K562 (cell line): ENCODE data around the gene ATG12. TPM values are rescaled to one million over a fixed set of nuclear protein-coding genes. Genes with fewer than 3 reads are reported as not detected.

Experiments used
- ATAC-seq: fragments of 200-7000 bp; cut with Tn5 transposase; 3 replicates; pipeline ENCODE4 v1.9.1; 2020; ENCODE audit warnings: moderate library complexity
- BruUV-seq: library from RNA; stranded (reverse); fragments of 400-500 nt; replicated peaks from 2 replicates; lab custom pipeline; 2021; lab: Mats Ljungman, UMichigan
- CTCF ChIA-PET: fragments of 300-600 bp; formaldehyde crosslinking; extraction: SDS; loops from one replicate; lab custom pipeline; 2021; ENCODE audit warnings: low intra/inter-chr PET ratio; lab: Yijun Ruan, JAX
- POLR2A ChIA-PET: fragments of 300-600, 350-650 bp; sonication (Branson Sonifier 250); formaldehyde crosslinking; extraction: SDS; loops from one replicate; lab custom pipeline; 2021; ENCODE audit warnings: antibody characterized with exemption, inconsistent platforms; lab: Yijun Ruan, JAX
- DNase-seq, 4 experiments: peaks; one replicate each; pipeline versions ENCODE4 v3.0.0 to v3.0.0-alpha.2; 2011 to 2018; ENCODE audit warnings: low spot score in 3 of 4, mixed read lengths in 3 of 4; ENCODE audit errors: extremely low read depth in 1 of 4
- FAIRE-seq: peaks from 2 replicates; lab custom pipeline; 2011; peaks lifted over from hg19 to GRCh38; lab: Jason Lieb, UNC
- H2AFZ ChIP-seq: 2 replicates; pipeline ENCODE4 v1.6.0; 2011; ENCODE audit warnings: low read depth, low read length, control low read depth, inconsistent platforms
- H3K27ac ChIP-seq: fragments of 200-600 bp; 3 replicates; pipeline ENCODE4 v1.8.0; 2011; ENCODE audit warnings: low read depth, mild to moderate bottlenecking, control low read depth, inconsistent platforms, low read length, moderate library complexity, mixed read lengths; ENCODE audit errors: extremely low read depth
- H3K27me3 ChIP-seq, 2 experiments: fragments of 300-600 bp in 1 of 2; 2 replicates in 1 of 2; 3 replicates in 1 of 2; pipeline versions ENCODE4 v1.6.0 to v1.8.0; 2011; ENCODE audit warnings: inconsistent platforms in 2 of 2, low read length in 2 of 2, mild to moderate bottlenecking in 1 of 2, mixed read lengths in 1 of 2, moderate library complexity in 1 of 2; ENCODE audit not compliant: control insufficient read depth in 2 of 2, insufficient read depth in 2 of 2
- H3K36me3 ChIP-seq: fragments of 300-600 bp; 3 replicates; pipeline ENCODE4 v1.8.0; 2011; ENCODE audit warnings: mild to moderate bottlenecking, low read length, inconsistent platforms; ENCODE audit not compliant: control insufficient read depth, insufficient read depth
- H3K4me1 ChIP-seq, 2 experiments: fragments of 200-600 bp in 1 of 2; replicated peaks in 1 of 2; 2 replicates in 1 of 2; 3 replicates in 1 of 2; pipeline versions ENCODE4 v1.5.1 to v1.8.0; 2011; ENCODE audit warnings: inconsistent platforms in 2 of 2, low read length in 2 of 2, mild to moderate bottlenecking in 1 of 2, mixed read lengths in 1 of 2, moderate library complexity in 1 of 2; ENCODE audit not compliant: control insufficient read depth in 2 of 2, insufficient read depth in 2 of 2
- H3K4me2 ChIP-seq: 2 replicates; pipeline ENCODE4 v1.6.1; 2011; ENCODE audit warnings: low read length, control low read depth, inconsistent platforms, mixed read lengths; ENCODE audit not compliant: insufficient read depth
- H3K4me3 ChIP-seq: fragments of 200-600 bp; sonication (generic), shearing (Covaris generic); 2 replicates; pipeline ENCODE4 v1.5.1; 2016; ENCODE audit warnings: control low read depth, inconsistent platforms
- H3K79me2 ChIP-seq: fragments of 200-600 bp; 3 replicates; pipeline ENCODE4 v1.8.0; 2011; ENCODE audit warnings: low read length, inconsistent platforms; ENCODE audit not compliant: control insufficient read depth, insufficient read depth
- H3K9ac ChIP-seq, 2 experiments: 2 replicates each; pipeline versions ENCODE4 v1.6.0 to v1.6.1; 2011; ENCODE audit warnings: low read depth in 2 of 2, low read length in 2 of 2, control low read depth in 1 of 2, inconsistent platforms in 1 of 2, mild to moderate bottlenecking in 1 of 2, mixed read lengths in 1 of 2; ENCODE audit not compliant: insufficient read depth in 1 of 2
- H3K9me1 ChIP-seq: one replicate; pipeline ENCODE4 v1.6.0; 2011; ENCODE audit warnings: inconsistent platforms, mild to moderate bottlenecking, low read length, moderate library complexity; ENCODE audit not compliant: control insufficient read depth, insufficient read depth
- H3K9me3 ChIP-seq: replicated peaks from 2 replicates; pipeline ENCODE4 v1.5.1; 2011; ENCODE audit warnings: low read depth, low read length, inconsistent platforms; ENCODE audit not compliant: control insufficient read depth, insufficient read depth
- H4K20me1 ChIP-seq: replicated peaks from 2 replicates; pipeline ENCODE4 v1.6.1; 2011; ENCODE audit warnings: low read length, inconsistent platforms, mixed read lengths; ENCODE audit not compliant: control insufficient read depth, insufficient read depth
- CCAR2 ChIP-seq: fragments of 200-400 bp; formaldehyde crosslinking; IDR thresholded peaks from 2 replicates; pipeline ENCODE4 v1.6.1; 2017; ENCODE audit warnings: mild to moderate bottlenecking, low read depth, low read length
- E2F6 ChIP-seq, 2 experiments: IDR thresholded peaks; 2 replicates each; pipeline ENCODE4 v1.6.1; 2011; ENCODE audit warnings: borderline replicate concordance in 1 of 2, control low read depth in 1 of 2, low read depth in 1 of 2, low read length in 1 of 2, mild to moderate bottlenecking in 1 of 2, mixed read lengths in 1 of 2, moderate library complexity in 1 of 2; ENCODE audit not compliant: insufficient read depth in 1 of 2, insufficient read length in 1 of 2, poor library complexity in 1 of 2, severe bottlenecking in 1 of 2; ENCODE audit errors: extremely low read depth in 1 of 2
- KHSRP ChIP-seq: fragments of 450-650 bp; IDR thresholded peaks from 2 replicates; pipeline ENCODE4 v1.6.1; 2017
- MYC ChIP-seq, 2 experiments: fragments of 250-450 bp in 1 of 2; sonication (Bioruptor Pico) in 1 of 2; IDR thresholded peaks; 2 replicates each; pipeline versions ENCODE4 v1.5.1 to v1.6.1; 2012 to 2021; ENCODE audit warnings: low read depth in 2 of 2, borderline replicate concordance in 1 of 2, improper control_type of control experiment in 1 of 2, low read length in 1 of 2, mild to moderate bottlenecking in 1 of 2, moderate library complexity in 1 of 2
- NFIX ChIP-seq: fragments of 250-450 bp; sonication (Bioruptor Pico); IDR thresholded peaks from 2 replicates; pipeline ENCODE4 v1.4.0; 2020; ENCODE audit warnings: low read depth, mild to moderate bottlenecking, moderate library complexity
- NRF1 ChIP-seq, 2 experiments: fragments of 450-650 bp; IDR thresholded peaks in 1 of 2; conservative IDR thresholded peaks in 1 of 2; 2 replicates each; pipeline ENCODE4 v1.6.1; 2014; ENCODE audit warnings: mild to moderate bottlenecking in 2 of 2
- PTTG1 ChIP-seq: fragments of 450-650 bp; IDR thresholded peaks from 2 replicates; pipeline ENCODE4 v1.6.1; 2016; ENCODE audit warnings: low read depth, mild to moderate bottlenecking, missing genetic modification characterization, missing compliant biosample characterization
- RBM39 ChIP-seq: fragments of 200-400 bp; formaldehyde crosslinking; optimal IDR thresholded peaks from 2 replicates; pipeline ENCODE3; 2018; ENCODE audit warnings: low read depth, low read length
- SREBF1 ChIP-seq: fragments of 150-350 bp; IDR thresholded peaks from 2 replicates; pipeline ENCODE4 v1.6.1; 2014; ENCODE audit warnings: antibody characterized with exemption, low read depth, low read length, borderline replicate concordance
- TCF3 ChIP-seq: sonication (generic); formaldehyde crosslinking; IDR thresholded peaks from 2 replicates; pipeline ENCODE4 v1.4.0; 2020; ENCODE audit warnings: mild to moderate bottlenecking, missing genetic modification reagents
- TRIM24 ChIP-seq, 2 experiments: fragments of 450-650 bp; IDR thresholded peaks; 2 replicates each; pipeline ENCODE4 v1.6.1; 2016
- ZC3H8 ChIP-seq: fragments of 450-650 bp; IDR thresholded peaks from 2 replicates; pipeline ENCODE4 v1.6.1; 2017
- ZNF134 ChIP-seq: fragments of 250-450 bp; sonication (Bioruptor Pico); conservative IDR thresholded peaks from 2 replicates; pipeline ENCODE4 v1.4.0; 2020
- ZNF263 ChIP-seq: sonication (generic); formaldehyde crosslinking; IDR thresholded peaks from 2 replicates; pipeline ENCODE4 v1.8.0; 2022; ENCODE audit warnings: mild to moderate bottlenecking, missing genetic modification reagents, borderline replicate concordance
- ZNF274 ChIP-seq: IDR thresholded peaks from 2 replicates; pipeline ENCODE4 v1.6.1; 2011; ENCODE audit warnings: low read depth, mild to moderate bottlenecking, low read length, moderate library complexity, borderline replicate concordance
- WGBS: fragments of 100-300 bp; shearing (Covaris generic); methylation state at CpG from one replicate; pipeline ENCODE4 v1.1.6; 2016; ENCODE audit warnings: low coverage, mixed read lengths; ENCODE audit not compliant: insufficient coverage; ENCODE audit errors: missing lambda C conversion rate; 5-methylcytosine and 5-hydroxymethylcytosine counted together
- in situ Hi-C: fragments of 300-500 bp; cut with MboI; formaldehyde crosslinking; loops from 4 replicates; pipeline ENCODE4 v1.15.0; 2018; ENCODE audit warnings: inconsistent platforms, mixed read lengths
- intact Hi-C: fragments of 100-400 bp; cut with micrococcal nuclease; formaldehyde crosslinking; loops from 2 replicates; pipeline ENCODE4 v1.14.2; 2022
- polyA plus RNA-seq, 8 experiments: library from polyadenylated mRNA; depleted of rRNA in 4 of 8; stranded (reverse) in 5 of 8; unstranded in 3 of 8; fragments of >200 nt; fragmentation: Nextera tagmentation in 2 of 8; fragmentation: Illumina TruSeq in 1 of 8; extraction: Ambion mirVana in 2 of 8; extraction: Trizol in 1 of 8; gene quantifications; 2 replicates each; pipeline versions ENCODE4 v1.2.1 to v1.2.3, GENCODE V29; 2011 to 2014; ENCODE audit warnings: inconsistent platforms in 1 of 8, missing spikeins in 1 of 8
- total RNA-seq, 7 experiments: library from RNA; depleted of rRNA in 6 of 7; stranded (reverse); fragments of >200 nt in 6 of 7; fragmentation: Illumina TruSeq in 2 of 7; extraction: Trizol in 2 of 7; gene quantifications; 2 replicates each; pipeline versions ENCODE4 v1.2.1 to v1.2.3, GENCODE V29; 2011 to 2021; ENCODE audit warnings: low replicate concordance in 1 of 7

The ATG12 gene
- total and polyA plus RNA-seq, 9 of the 15 experiments (the other 6 are each of a cell fraction or from before 2014, with no cell fraction given): 21.6 to 132 (median 61.3) TPM

DNA sequence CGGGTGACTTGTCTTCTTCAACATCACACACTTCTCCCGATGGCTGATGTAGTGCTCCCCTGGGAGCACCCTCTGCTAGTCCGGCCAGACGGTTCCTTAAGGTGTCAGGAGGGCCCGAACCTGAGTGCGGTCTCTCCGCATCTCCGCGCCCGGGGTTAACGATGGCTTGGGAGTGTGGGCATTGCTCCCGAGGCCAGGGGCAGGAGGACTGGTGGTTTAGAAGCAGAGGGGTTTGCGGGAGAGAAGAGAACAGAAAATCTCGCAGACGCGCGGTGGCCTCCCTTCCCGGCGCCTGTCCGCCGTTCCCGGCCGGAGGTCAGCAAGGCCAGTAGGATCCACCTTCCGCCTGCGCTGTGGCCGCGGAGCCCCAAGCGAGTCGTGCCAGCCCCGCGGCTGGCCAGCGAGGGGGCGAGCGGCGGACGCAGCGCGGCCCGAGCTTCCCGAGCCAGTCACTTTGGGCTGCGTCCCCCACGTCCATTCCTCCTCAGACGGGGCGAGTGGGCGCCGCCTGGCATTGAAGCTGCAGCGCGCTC lies 25.6 kb downstream of the ATG12 start:
- in situ Hi-C loops: no loop called here
- CTCF ChIA-PET: no interaction called here

DNA sequence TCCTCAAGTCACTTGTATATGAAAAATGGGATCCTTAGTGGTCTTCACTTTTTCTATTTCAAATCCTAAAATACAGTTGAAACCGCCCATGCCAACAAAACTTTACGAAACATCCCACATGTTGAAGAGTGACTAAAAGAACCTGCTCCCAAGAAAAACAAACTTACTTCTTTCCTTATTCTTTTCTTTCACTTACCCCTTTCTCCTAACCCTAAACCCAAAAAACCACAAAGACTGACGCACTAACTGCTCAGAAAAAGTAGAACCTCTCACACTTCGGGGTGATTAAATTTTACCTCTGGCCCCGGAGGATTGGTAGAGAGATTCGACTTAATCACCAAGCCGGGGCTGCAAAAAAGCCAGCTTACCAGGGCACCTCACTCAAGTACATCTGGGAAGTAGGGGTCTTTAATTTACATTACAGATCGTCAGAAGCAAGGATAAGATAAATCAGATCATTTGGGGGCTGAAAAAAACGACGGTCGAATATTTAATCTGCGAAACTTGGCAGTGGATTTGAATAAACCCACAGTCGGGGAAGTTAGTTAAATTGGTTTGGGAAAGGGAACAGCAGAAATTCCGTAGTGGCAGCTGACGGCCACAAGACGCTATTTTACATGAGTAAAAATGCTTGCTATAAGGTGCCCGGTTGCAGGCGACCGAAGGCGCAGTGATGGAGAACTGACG lies 26.2 kb downstream of the ATG12 start:
- no peaks in the 10 kb centered on the region for H3K36me3 ChIP-seq
- ATAC-seq (no peak), FAIRE-seq (no peak), DNase-seq (no peak)
- H3K9ac ChIP-seq: no peak overlapping the region
- no peaks in the 10 kb centered on the region for H3K79me2 ChIP-seq
- in situ Hi-C loops (no loop called here), intact Hi-C loops (no loop called here)
- no peak overlapping the region for H3K4me2 ChIP-seq
- TF ChIP-seq CCAR2 (no peak), MYC (IDR thresholded peaks at IDR 0.05; ENCODE audit: low read depth, low read length) (no peak), MYC (CRISPR knock-in tag; IDR thresholded peaks at IDR 0.05; ENCODE audit: borderline replicate concordance, low read depth) (no peak), NRF1 (conservative IDR thresholded peaks at IDR 0.05 in 1 of 2, IDR thresholded peaks at IDR 0.05 in 1 of 2) (no peak), ZNF274 (no peak), KHSRP (no peak), TCF3 (CRISPR knock-in tag) (no peak), PTTG1 (no peak), ZNF134 (no peak), E2F6 (IDR thresholded peaks at IDR 0.05; ENCODE audit: borderline replicate concordance in 1 of 2, extremely low read depth in 1 of 2, insufficient read depth in 1 of 2, insufficient read length in 1 of 2, low read depth in 1 of 2, low read length in 1 of 2, poor library complexity in 1 of 2, severe bottlenecking in 1 of 2) (no peak), ZC3H8 (no peak)
- ChIA-PET CTCF (no interaction called here), POLR2A (interaction anchor here (0.6 kb wide), 1 partner anchor 645 kb away, joined by 3 read pairs; the partner anchor contains the start of gene TRIM36)
- no peak overlapping the region for H3K4me3 ChIP-seq
- 14% methylated on average over 21 of the region's 21 CpGs for WGBS
- H3K9me3 ChIP-seq: peaks cover 4% of the 10 kb centered on the region; the same call in 1 of the 2 replicates
- no peaks in the 10 kb centered on the region for H4K20me1 ChIP-seq
- no TSS peak for BruUV-seq
- no peaks in the 10 kb centered on the region; a peak in 1 of 5 replicates for H3K4me1 ChIP-seq
- H2AFZ ChIP-seq: no peak overlapping the region
- peaks cover 26 to 30% of the 10 kb centered on the region in 2 experiments; a peak in 4 of 5 replicates for H3K27me3 ChIP-seq
- no peaks in the 10 kb centered on the region for H3K9me1 ChIP-seq
- H3K27ac ChIP-seq: no peak overlapping the region

More for the DNA sequence above, 25.6 kb downstream of the ATG12 start:
- BruUV-seq: no TSS peak
- H4K20me1 ChIP-seq: no peaks in the 10 kb centered on the region
- FAIRE-seq: no peak
- no peak for DNase-seq
- H3K9ac ChIP-seq: no peak overlapping the region
- ATAC-seq: no peak
- WGBS: 40% methylated on average over 44 of the region's 48 CpGs
- intact Hi-C loops: no loop called here
- no peaks in the 10 kb centered on the region; a peak in 1 of 5 replicates for H3K4me1 ChIP-seq
- H3K4me2 ChIP-seq: no peak overlapping the region
- H3K4me3 ChIP-seq: no peak overlapping the region
- peaks cover 26 to 30% of the 10 kb centered on the region in 2 experiments; a peak in 4 of 5 replicates for H3K27me3 ChIP-seq
- H3K79me2 ChIP-seq: no peaks in the 10 kb centered on the region
- no peaks in the 10 kb centered on the region for H3K36me3 ChIP-seq
- H3K9me3 ChIP-seq: peaks cover 4% of the 10 kb centered on the region; the same call in 1 of the 2 replicates
- TF ChIP-seq ZNF263 (0 out of 2 replicates have a peak, but pooled peaks have one; percentile 20), SREBF1 (no peak), NFIX (no peak), RBM39 (no peak), TRIM24 (IDR thresholded peaks at IDR 0.05) (no peak)
- POLR2A ChIA-PET: no interaction called here
- no peaks in the 10 kb centered on the region for H3K9me1 ChIP-seq
- H3K27ac ChIP-seq: no peak overlapping the region
- no peak overlapping the region for H2AFZ ChIP-seq
